Amniotic epithelial cell (primary cell): ENCODE results near the gene VANGL1.

Experiments used
- DNase-seq: peaks from one replicate; pipeline ENCODE4 v3.0.0-alpha.2; 2010; ENCODE audit warnings: low read depth

The VANGL1 gene

GRCh38 chr1:115643666-115644065 lies 1.9 kb downstream of the VANGL1 start:
- no peak for DNase-seq

GRCh38 chr1:115644109-115644508 lies 2.3 kb downstream of the VANGL1 start:
- no peak for DNase-seq

GRCh38 chr1:115647047-115647446 lies 5.3 kb downstream of the VANGL1 start:
- no peak for DNase-seq

- no peak for DNase-seq
These were observed 5.7 kb downstream of the VANGL1 start for GRCh38 chr1:115647507-115647906.

GRCh38 chr1:115647919-115648650 lies 6.3 kb downstream of the VANGL1 start:
- no peak for DNase-seq

GRCh38 chr1:115648717-115649691 lies 7.2 kb downstream of the VANGL1 start:
- no peak for DNase-seq

- no peak for DNase-seq
These were observed 8.2 kb downstream of the VANGL1 start for GRCh38 chr1:115649964-115650363.

- DNase-seq = no peak
These were observed 9.2 kb downstream of the VANGL1 start for GRCh38 chr1:115650961-115651360.

- no peak for DNase-seq
These were observed 9.6 kb downstream of the VANGL1 start for GRCh38 chr1:115651391-115651790.

GRCh38 chr1:115652236-115652788 lies 10.5 kb downstream of the VANGL1 start:
- DNase-seq = no peak

GRCh38 chr1:115654125-115654524 lies 12.4 kb downstream of the VANGL1 start:
- DNase-seq = no peak

GRCh38 chr1:115654663-115655305 lies 13.0 kb downstream of the VANGL1 start:
- peak; percentile 34 for DNase-seq

- no peak for DNase-seq
These were observed 13.5 kb downstream of the VANGL1 start for GRCh38 chr1:115655306-115655663.

GRCh38 chr1:115655916-115656315 lies 14.1 kb downstream of the VANGL1 start:
- no peak for DNase-seq

- no peak for DNase-seq
These were observed 14.8 kb downstream of the VANGL1 start for GRCh38 chr1:115656461-115657077.

GRCh38 chr1:115658646-115659045 lies 16.9 kb downstream of the VANGL1 start:
- DNase-seq = no peak

- no peak for DNase-seq
These were observed 18.4 kb downstream of the VANGL1 start for GRCh38 chr1:115660151-115660550.

- no peak for DNase-seq
These were observed 19.4 kb downstream of the VANGL1 start for GRCh38 chr1:115661157-115661556.

- no peak for DNase-seq
These were observed 23.7 kb downstream of the VANGL1 start for GRCh38 chr1:115665319-115666096.

GRCh38 chr1:115666206-115666605 lies 24.4 kb downstream of the VANGL1 start:
- no peak for DNase-seq

GRCh38 chr1:115666702-115667101 lies 24.9 kb downstream of the VANGL1 start:
- no peak for DNase-seq
